ENCODE results near the gene TSPAN5. TPM values are rescaled to one million over a fixed set of nuclear protein-coding genes. Genes with fewer than 3 reads are reported as not detected.

Gene TSPAN5
- total RNA-seq, 2 experiments from 2014 or later: 18.6 to 21.5 TPM

DNA sequence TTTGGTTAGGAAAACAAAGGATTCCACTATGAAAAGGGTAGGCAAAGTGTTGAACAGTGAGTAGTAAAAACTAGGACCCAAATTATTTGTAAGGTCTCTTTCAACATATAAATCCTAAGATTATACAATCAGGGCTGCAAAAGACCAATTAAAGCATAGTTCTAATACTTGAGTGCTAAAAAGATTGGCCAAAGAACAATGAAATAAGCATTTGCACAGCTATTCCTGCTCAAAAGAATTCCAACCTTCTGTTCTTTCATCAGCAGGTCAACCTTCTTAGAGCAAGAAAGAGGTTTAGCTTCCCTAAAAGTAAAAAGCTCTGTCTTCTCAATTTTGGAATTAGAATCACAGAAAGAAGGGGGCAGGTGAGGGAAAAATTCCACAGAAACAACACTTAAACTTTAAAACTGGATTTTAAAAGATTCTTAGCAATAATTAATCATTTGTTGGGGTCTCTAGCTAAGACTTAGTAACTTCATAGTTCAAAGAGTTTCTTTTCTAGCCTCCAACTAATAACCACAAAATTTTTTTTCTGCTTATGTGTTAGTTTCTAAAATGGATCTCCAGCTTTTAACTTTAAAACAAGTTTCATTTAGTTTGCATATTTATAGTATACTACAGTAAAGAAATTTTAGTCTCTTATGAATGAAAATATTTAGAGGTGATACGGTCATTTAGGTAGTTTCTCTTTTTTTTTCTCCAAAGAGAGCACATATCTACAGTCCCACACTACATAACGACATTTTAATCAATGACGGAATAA lies 16.3 kb downstream of the TSPAN5 start:
- Mint-ChIP-seq H3K27ac (no peak overlapping the region), H3K9me3 (ENCODE audit: insufficient read depth) (no peaks in the 10 kb centered on the region), H3K4me3 (no peak overlapping the region), H3K36me3 (ENCODE audit: low read depth) (peaks cover 19% of the 10 kb centered on the region), H3K4me1 (ENCODE audit: low read depth) (peaks cover 56% of the 10 kb centered on the region), H3K27me3 (ENCODE audit: low read depth) (no peaks in the 10 kb centered on the region)
- DNase-seq: no peak
- POLR2A ChIA-PET: interaction anchor here (0.6 to 1.3 kb wide), 3 partner anchors 14 to 23 kb away, joined by 3 to 4 read pairs (median 3); partner anchors contain the start of gene TSPAN5
- CTCF ChIA-PET: interaction anchor here (0.7 to 2.2 kb wide), 3 partner anchors 45 to 285 kb away, joined by 3 to 8 read pairs (median 3); no protein-coding TSS in a partner anchor
- ATAC-seq: no peak

DNA sequence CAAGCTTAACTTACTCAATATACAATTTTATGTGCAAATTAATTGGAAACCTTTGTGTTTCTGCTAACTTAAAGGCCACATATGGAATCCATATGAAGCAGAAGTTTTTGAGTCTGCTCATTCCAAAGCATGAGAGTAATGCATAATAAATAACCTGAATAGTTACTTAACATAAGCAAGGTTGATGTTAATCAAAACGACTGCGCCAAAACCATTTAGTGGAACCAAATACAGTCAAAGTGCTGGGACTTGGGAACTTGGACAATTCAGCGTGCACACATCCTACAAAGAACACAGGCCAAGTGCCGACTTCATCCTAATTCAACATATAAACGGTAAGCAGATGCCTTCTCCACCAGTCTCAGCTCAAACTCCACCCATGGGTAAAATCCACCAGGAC lies 17.0 kb downstream of the TSPAN5 start:
- Mint-ChIP-seq H3K27me3 (ENCODE audit: low read depth) (no peaks in the 10 kb centered on the region), H3K4me1 (ENCODE audit: low read depth) (peaks cover 56% of the 10 kb centered on the region), H3K36me3 (ENCODE audit: low read depth) (peaks cover 19% of the 10 kb centered on the region), H3K9me3 (ENCODE audit: insufficient read depth) (no peaks in the 10 kb centered on the region), H3K27ac (no peak overlapping the region), H3K4me3 (no peak overlapping the region)
- DNase-seq: no peak
- ChIA-PET CTCF (interaction anchor here (1.6 to 2.7 kb wide), 3 partner anchors 14 to 174 kb away, joined by 3 to 9 read pairs (median 8); no protein-coding TSS in a partner anchor), POLR2A (no interaction called here)
- no peak for ATAC-seq

DNA sequence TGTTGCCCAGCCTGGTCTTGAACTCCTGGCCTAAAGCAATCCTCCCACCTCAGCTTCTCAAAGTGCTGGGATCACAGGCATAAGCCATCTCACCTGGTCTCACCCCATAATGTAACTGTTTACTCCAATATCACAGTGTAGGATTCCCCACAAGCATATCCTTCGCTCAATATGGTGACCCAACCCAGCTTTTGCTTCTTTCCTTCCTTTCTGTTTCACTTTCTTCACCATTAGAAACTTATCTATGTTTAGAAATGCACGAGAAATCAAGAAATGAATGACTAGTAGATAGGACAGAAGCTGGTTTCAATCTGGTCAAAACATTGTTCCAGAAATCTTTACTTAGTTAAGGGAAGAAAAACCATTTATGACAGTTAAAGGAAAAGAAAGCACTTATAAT lies 18.9 kb downstream of the TSPAN5 start:
- DNase-seq (no peak), ATAC-seq (peak; percentile 79)
- H3K27me3 Mint-ChIP-seq (ENCODE audit: low read depth): no peaks in the 10 kb centered on the region
- H3K9me3 Mint-ChIP-seq (ENCODE audit: insufficient read depth): no peaks in the 10 kb centered on the region
- H3K4me3 Mint-ChIP-seq: peak overlapping the region; percentile 68
- CTCF ChIA-PET: interaction anchor here (0.7 to 2.7 kb wide), 8 partner anchors 9 to 188 kb away, joined by 3 to 9 read pairs (median 4); partner anchors contain the start of gene TSPAN5
- peak overlapping the region; percentile 83 for H3K27ac Mint-ChIP-seq
- POLR2A ChIA-PET: interaction anchor here (1.5 kb wide), 1 partner anchor 18 kb away, joined by 4 read pairs; no protein-coding TSS in a partner anchor
- peaks cover 16% of the 10 kb centered on the region for H3K36me3 Mint-ChIP-seq (ENCODE audit: low read depth)
- H3K4me1 Mint-ChIP-seq (ENCODE audit: low read depth): peaks cover 49% of the 10 kb centered on the region

DNA sequence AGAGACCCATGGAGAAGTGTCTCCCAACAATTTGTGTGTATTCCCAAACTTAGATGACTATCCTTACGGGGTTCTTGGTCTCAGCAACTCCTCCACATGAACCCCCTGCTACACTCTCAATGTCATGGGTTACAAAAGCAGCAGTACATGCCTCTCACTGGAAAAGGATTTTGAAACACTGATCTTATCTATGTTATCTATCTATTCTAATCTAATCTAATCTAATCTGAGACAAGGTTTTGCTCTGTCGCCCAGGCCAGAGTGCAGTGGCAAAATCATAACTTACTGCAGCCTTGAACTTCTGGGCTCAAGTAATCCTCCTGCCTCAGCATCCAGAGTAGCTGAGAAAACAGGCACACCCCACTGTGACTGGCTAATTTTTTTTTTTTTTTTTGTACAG lies 19.3 kb downstream of the TSPAN5 start:
- ChIA-PET POLR2A (interaction anchor here (1.5 kb wide), 1 partner anchor 18 kb away, joined by 4 read pairs; no protein-coding TSS in a partner anchor), CTCF (interaction anchor here (0.7 to 2.7 kb wide), 7 partner anchors 10 to 187 kb away, joined by 3 to 9 read pairs (median 4); partner anchors contain the start of gene TSPAN5)
- Mint-ChIP-seq H3K27ac (peak overlapping the region; percentile 83), H3K4me1 (ENCODE audit: low read depth) (peaks cover 47% of the 10 kb centered on the region), H3K27me3 (ENCODE audit: low read depth) (no peaks in the 10 kb centered on the region), H3K4me3 (peak overlapping the region; percentile 68), H3K36me3 (ENCODE audit: low read depth) (peaks cover 17% of the 10 kb centered on the region), H3K9me3 (ENCODE audit: insufficient read depth) (no peaks in the 10 kb centered on the region)
- DNase-seq (no peak), ATAC-seq (no peak)

DNA sequence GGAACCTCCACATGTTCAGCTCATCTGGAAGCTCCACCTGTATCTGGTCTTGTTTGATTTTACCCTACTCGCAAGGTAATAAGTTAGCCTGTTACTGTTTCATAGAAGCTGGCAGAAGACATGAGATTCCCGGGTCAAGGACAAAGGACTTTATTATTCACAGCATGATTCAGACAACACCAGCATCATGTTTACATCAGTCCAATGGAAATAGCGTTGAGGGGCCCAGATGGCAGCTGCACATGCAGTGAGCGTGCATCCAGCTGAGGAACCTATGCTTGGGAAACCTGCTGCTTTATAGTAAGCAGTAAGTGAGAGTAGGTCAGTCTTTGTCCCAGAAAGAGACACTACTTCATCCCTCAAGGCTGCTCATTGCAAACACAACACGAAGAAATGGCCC lies 19.8 kb downstream of the TSPAN5 start:
- POLR2A ChIA-PET: interaction anchor here (1.5 kb wide), 1 partner anchor 19 kb away, joined by 4 read pairs; no protein-coding TSS in a partner anchor
- Mint-ChIP-seq H3K4me1 (ENCODE audit: low read depth) (peaks cover 42% of the 10 kb centered on the region), H3K9me3 (ENCODE audit: insufficient read depth) (no peaks in the 10 kb centered on the region), H3K27ac (peak overlapping the region; percentile 6), H3K4me3 (no peak overlapping the region), H3K27me3 (ENCODE audit: low read depth) (no peaks in the 10 kb centered on the region), H3K36me3 (ENCODE audit: low read depth) (peaks cover 17% of the 10 kb centered on the region)
- no peak for DNase-seq
- CTCF ChIA-PET: interaction anchor here (0.7 to 2.0 kb wide), 3 partner anchors 9 to 108 kb away, joined by 3 to 6 read pairs (median 4); partner anchors contain the start of gene TSPAN5
- no peak for ATAC-seq

DNA sequence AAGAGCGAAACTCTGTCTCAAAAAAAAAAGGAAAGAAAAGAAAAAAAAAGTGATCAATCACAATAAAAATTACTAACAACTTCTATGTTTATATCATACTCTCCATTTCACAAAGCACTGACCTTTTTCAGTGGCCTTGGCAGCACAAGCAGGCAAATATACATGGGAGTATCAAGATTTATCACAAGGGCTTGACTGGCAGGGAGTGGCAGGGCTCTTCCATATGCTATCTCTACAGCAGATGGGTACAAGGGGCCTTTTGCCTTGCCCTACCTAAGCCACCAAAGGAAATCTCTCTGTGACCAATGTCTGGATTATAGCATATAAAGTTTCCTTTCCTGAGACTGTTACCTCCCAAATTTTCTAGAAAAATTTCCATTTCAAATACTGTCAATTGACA lies 24.4 kb downstream of the TSPAN5 start:
- Mint-ChIP-seq H3K4me1 (ENCODE audit: low read depth) (peaks cover 10% of the 10 kb centered on the region), H3K27ac (no peak overlapping the region), H3K4me3 (no peak overlapping the region), H3K36me3 (ENCODE audit: low read depth) (peaks cover 10% of the 10 kb centered on the region), H3K27me3 (ENCODE audit: low read depth) (no peaks in the 10 kb centered on the region), H3K9me3 (ENCODE audit: insufficient read depth) (no peaks in the 10 kb centered on the region)
- DNase-seq (no peak), ATAC-seq (no peak)
- POLR2A ChIA-PET: no interaction called here
- CTCF ChIA-PET: no interaction called here

DNA sequence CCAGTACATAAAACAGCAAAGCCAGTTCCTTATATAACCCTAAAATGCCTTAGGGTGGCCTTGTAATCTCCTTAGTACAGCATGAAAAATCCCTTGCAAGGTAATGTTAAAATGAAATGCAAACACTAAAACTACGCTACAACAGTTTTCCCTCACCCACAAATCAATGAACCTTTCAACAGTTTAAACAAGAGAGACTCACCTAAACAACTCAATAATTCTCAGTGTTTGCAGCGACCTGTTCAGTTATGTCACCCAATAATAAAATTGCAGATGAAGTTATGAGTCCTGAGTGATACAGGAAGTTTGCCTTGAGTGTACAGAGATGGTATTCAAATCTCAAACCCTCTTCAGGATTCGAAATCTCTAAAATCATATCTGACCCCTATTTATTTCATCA lies 25.3 kb downstream of the TSPAN5 start:
- DNase-seq (no peak), ATAC-seq (no peak)
- Mint-ChIP-seq H3K27ac (no peak overlapping the region), H3K9me3 (ENCODE audit: insufficient read depth) (no peaks in the 10 kb centered on the region), H3K4me1 (ENCODE audit: low read depth) (peaks cover 4% of the 10 kb centered on the region), H3K4me3 (no peak overlapping the region), H3K27me3 (ENCODE audit: low read depth) (no peaks in the 10 kb centered on the region), H3K36me3 (ENCODE audit: low read depth) (peaks cover 10% of the 10 kb centered on the region)
- ChIA-PET CTCF (no interaction called here), POLR2A (no interaction called here)

DNA sequence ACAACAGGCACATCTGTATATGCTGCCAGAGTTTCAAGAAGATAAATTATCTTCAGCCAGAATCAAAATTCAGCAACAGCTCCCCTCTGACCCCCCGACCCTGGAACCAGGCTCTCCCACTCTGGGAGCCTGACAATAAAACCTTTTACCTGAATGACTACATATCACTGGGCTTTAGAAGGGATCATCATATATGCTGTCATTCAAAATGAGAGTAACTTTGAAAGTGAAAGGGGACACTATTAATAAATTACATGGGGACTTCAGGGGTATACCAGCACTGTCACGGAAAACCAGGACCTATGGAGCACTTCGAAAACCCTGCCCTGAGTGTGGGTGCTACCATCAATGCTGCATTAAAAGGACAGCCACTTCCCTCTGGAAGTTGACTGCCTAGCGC lies 26.2 kb downstream of the TSPAN5 start:
- no peak for DNase-seq
- POLR2A ChIA-PET: no interaction called here
- CTCF ChIA-PET: no interaction called here
- peaks cover 4% of the 10 kb centered on the region for H3K4me1 Mint-ChIP-seq (ENCODE audit: low read depth)
- ATAC-seq: no peak
- H3K36me3 Mint-ChIP-seq (ENCODE audit: low read depth): peaks cover 12% of the 10 kb centered on the region
- no peaks in the 10 kb centered on the region for H3K27me3 Mint-ChIP-seq (ENCODE audit: low read depth)
- no peaks in the 10 kb centered on the region for H3K9me3 Mint-ChIP-seq (ENCODE audit: insufficient read depth)
- H3K4me3 Mint-ChIP-seq: no peak overlapping the region
- no peak overlapping the region for H3K27ac Mint-ChIP-seq

DNA sequence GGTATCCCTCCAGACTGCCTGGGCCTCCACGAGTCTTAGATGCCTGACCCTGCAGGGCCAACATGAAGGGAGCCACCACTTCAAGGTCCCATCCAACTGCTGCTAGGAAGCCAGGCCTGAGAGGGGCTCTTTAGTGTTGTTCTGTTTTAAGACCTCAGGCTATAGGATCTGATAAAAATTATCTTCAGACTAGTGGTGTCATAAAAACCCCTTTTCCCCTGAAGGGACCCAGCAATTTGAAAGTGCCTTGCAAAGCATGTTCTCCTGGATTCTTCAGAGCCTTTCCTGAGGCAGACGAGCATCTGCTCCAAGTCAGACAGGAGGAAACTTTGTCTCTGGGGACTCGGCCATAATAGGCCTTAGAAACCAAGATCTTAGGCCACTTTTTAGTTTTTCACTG lies 26.9 kb downstream of the TSPAN5 start:
- no peak overlapping the region for H3K4me3 Mint-ChIP-seq
- ChIA-PET POLR2A (interaction anchor here (0.6 kb wide), 1 partner anchor 26 kb away, joined by 3 read pairs; no protein-coding TSS in a partner anchor), CTCF (no interaction called here)
- H3K27ac Mint-ChIP-seq: no peak overlapping the region
- no peaks in the 10 kb centered on the region for H3K27me3 Mint-ChIP-seq (ENCODE audit: low read depth)
- H3K36me3 Mint-ChIP-seq (ENCODE audit: low read depth): peaks cover 14% of the 10 kb centered on the region
- ATAC-seq (no peak), DNase-seq (no peak)
- no peaks in the 10 kb centered on the region for H3K9me3 Mint-ChIP-seq (ENCODE audit: insufficient read depth)
- H3K4me1 Mint-ChIP-seq (ENCODE audit: low read depth): peaks cover 11% of the 10 kb centered on the region

DNA sequence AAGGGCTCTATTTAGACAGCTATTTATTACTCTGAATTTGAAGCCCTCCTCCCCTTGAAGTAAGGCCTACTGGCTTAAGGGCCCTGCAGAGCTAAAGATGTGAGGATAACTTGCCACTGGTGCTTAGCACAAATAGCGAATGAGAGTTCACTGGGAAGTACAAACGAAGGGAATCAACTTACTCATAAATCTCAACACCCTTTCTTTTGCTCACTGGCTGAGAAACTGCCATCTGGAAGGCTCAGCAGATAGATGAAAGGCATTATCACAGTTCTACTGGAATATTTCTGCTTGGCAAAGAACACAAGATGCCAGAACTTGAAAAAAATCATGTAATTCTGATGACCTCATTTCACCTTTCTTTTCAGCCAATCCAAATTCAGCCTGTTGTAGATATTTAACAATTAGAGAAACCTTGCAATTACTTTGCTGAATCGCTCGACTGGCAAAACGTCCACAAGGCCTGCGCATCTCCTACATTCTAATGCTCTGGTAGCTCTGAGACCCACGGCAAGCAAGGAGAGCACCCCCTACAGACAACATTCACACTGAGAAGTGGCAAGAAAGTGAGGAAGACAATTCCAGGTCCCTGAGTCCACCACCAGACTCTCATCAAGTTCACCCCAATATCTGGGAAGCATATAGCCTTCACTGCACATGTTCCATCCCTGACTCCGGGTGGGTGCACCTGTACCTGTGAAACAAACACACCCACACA lies 27.5 kb downstream of the TSPAN5 start:
- no peaks in the 10 kb centered on the region for H3K27me3 Mint-ChIP-seq (ENCODE audit: low read depth)
- H3K36me3 Mint-ChIP-seq (ENCODE audit: low read depth): peaks cover 14% of the 10 kb centered on the region
- peaks cover 17% of the 10 kb centered on the region for H3K4me1 Mint-ChIP-seq (ENCODE audit: low read depth)
- no peak overlapping the region for H3K27ac Mint-ChIP-seq
- ATAC-seq (no peak), DNase-seq (no peak)
- H3K9me3 Mint-ChIP-seq (ENCODE audit: insufficient read depth): no peaks in the 10 kb centered on the region
- no peak overlapping the region for H3K4me3 Mint-ChIP-seq
- ChIA-PET CTCF (no interaction called here), POLR2A (interaction anchor here (0.6 kb wide), 1 partner anchor 27 kb away, joined by 3 read pairs; no protein-coding TSS in a partner anchor)

DNA sequence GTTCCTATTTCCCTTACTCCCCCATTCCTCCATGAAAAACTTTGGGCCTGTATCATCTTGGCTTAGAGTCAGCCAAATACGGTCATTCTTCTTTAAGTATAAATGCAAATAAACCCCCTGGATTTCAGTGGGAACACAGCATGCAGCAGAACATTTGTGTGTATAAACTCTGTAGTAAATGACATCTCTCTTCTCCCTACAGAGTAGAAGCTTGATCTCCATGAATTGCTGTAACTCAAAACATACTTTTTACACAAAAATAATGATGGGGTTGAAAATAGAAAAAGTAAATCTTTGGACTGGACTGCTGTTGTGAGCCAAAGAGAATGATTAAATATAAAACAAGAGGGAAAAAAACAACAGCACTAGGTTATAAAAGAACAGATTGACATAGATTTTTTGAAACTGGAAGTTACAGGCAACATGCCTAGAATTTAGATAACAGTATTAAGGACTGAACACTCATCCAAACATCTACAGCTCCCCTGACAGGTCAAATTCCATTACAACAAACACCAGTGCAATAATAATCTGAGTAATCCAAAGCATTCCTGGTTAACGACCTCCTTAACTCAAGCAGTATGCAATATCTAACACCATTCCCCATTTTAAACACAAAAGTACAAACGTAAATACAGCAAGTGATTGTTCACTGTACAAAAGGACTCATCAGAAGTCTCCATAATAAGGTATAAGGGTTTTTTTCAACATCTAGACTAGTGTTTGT lies 30.7 kb downstream of the TSPAN5 start:
- ATAC-seq (no peak), DNase-seq (no peak)
- Mint-ChIP-seq H3K27me3 (ENCODE audit: low read depth) (no peaks in the 10 kb centered on the region), H3K9me3 (ENCODE audit: insufficient read depth) (no peaks in the 10 kb centered on the region), H3K36me3 (ENCODE audit: low read depth) (peaks cover 9% of the 10 kb centered on the region), H3K4me1 (ENCODE audit: low read depth) (peaks cover 39% of the 10 kb centered on the region), H3K4me3 (no peak overlapping the region), H3K27ac (no peak overlapping the region)
- CTCF ChIA-PET: interaction anchor here (1.4 kb wide), 1 partner anchor 161 kb away, joined by 3 read pairs; no protein-coding TSS in a partner anchor
- POLR2A ChIA-PET: no interaction called here
